Hippocampal formation (tissue), 2 donors: ENCODE measurements around the gene METTL8.
A peak's percentile ranks its signal among the peaks of the same experiment; 100 is the strongest.
"Not testable (repeated sequence)": the region's sequence is repeated elsewhere in the genome, so short reads cannot be mapped to it uniquely, and the experiment has no call there.

Source experiments
- DNase-seq, 2 donors: peaks; one replicate each; lab custom pipeline; 2025; lab: John Stamatoyannopoulos, UW

METTL8 gene

GRCh38 chr2:171430516-171431410 is 3.0 kb downstream of the METTL8 start:
- no peak for DNase-seq

- DNase-seq: not testable (repeated sequence)
These were observed 10.9 kb downstream of the METTL8 start for GRCh38 chr2:171422710-171423495.

- DNase-seq: no peak
These were observed 12.8 kb downstream of the METTL8 start for GRCh38 chr2:171420728-171421563.

- DNase-seq: no peak
These were observed 14.5 kb downstream of the METTL8 start for GRCh38 chr2:171419333-171419732.

- DNase-seq: peak; percentile 71 to 88
These were observed 17.5 kb downstream of the METTL8 start for GRCh38 chr2:171416009-171416926.

- DNase-seq: not testable (repeated sequence)
These were observed 19.1 kb downstream of the METTL8 start for GRCh38 chr2:171414645-171415044.

GRCh38 chr2:171412571-171413175 is 21.1 kb downstream of the METTL8 start:
- no peak for DNase-seq

GRCh38 chr2:171411791-171412483 is 21.9 kb downstream of the METTL8 start:
- DNase-seq: no peak

GRCh38 chr2:171411214-171411613 is 22.6 kb downstream of the METTL8 start:
- DNase-seq: no peak

- no peak for DNase-seq
These were observed 23.2 kb downstream of the METTL8 start for GRCh38 chr2:171410624-171411023.

- no peak for DNase-seq
These were observed 23.7 kb downstream of the METTL8 start for GRCh38 chr2:171410101-171410500.

GRCh38 chr2:171409436-171409971 is 24.3 kb downstream of the METTL8 start:
- DNase-seq: no peak

- DNase-seq: no peak
These were observed 26.1 kb downstream of the METTL8 start for GRCh38 chr2:171407676-171408044.

- no peak for DNase-seq
These were observed 26.6 kb downstream of the METTL8 start for GRCh38 chr2:171407030-171407675.

GRCh38 chr2:171406044-171406443 is 27.7 kb downstream of the METTL8 start:
- DNase-seq: no peak

- no peak for DNase-seq
These were observed 28.2 kb downstream of the METTL8 start for GRCh38 chr2:171405546-171405945.

GRCh38 chr2:171404719-171405118 is 29.1 kb downstream of the METTL8 start:
- no peak for DNase-seq

- no peak for DNase-seq
These were observed 29.5 kb downstream of the METTL8 start for GRCh38 chr2:171404261-171404660.

- no peak for DNase-seq
These were observed 30.7 kb downstream of the METTL8 start for GRCh38 chr2:171402906-171403580.
